Measurements from ENCODE around the gene ATF5. TPM values are rescaled to one million over a fixed set of nuclear protein-coding genes. Genes with fewer than 3 reads are reported as not detected.
"Not testable (repeated sequence)": the region's sequence is repeated elsewhere in the genome, so short reads cannot be mapped to it uniquely, and the experiment has no call there.

Gene ATF5
- total RNA-seq, 1 donor from 2014 or later, result 46.1 TPM

GRCh38 chr19:49921871-49922795 is 6.9 kb upstream of the ATF5 start:
- no peak for DNase-seq (ENCODE audit: low spot score)

- DNase-seq (ENCODE audit: low spot score), result no peak
These were observed 5.7 kb upstream of the ATF5 start for GRCh38 chr19:49923055-49924003.

GRCh38 chr19:49924004-49924880 is 4.8 kb upstream of the ATF5 start:
- DNase-seq (ENCODE audit: low spot score), result no peak

DNA sequence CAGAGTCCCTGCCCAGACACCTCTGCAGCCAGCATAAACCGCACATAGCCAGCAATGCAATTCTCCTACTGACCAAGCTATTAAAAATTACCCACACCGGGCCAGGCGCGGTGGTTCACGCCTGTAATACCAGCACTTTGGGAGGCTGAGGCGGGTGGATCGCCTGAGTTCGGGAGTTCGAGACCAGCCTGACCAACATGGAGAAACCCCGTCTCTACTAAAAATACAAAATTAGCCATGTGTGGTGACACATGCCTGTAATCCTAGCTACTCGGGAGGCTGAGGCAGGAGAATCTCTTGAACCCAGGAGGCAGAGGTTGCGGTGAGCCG is 4.2 kb upstream of the ATF5 start:
- DNase-seq (ENCODE audit: low spot score), result not testable (repeated sequence)

- DNase-seq (ENCODE audit: low spot score), result no peak
These were observed 3.5 kb upstream of the ATF5 start for GRCh38 chr19:49925486-49925885.

DNA sequence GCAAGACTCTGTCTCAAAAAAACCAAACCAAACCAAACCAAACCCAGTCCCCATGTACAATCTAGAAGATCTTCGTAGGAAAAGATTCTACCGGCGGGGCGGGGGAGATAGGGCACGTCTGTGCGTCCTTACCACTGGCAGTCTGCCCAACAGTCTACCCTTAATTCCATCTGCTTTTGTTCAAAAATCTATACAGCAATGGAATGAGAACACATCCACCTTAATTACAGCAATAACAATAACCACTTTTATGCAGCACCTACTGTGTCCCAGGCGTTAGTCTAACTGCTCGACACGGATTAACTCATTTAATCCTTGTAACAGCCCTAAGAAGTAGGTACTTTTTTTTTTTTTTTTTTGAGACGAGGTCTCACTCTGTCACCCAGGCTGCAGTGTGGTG is 2.5 kb upstream of the ATF5 start:
- DNase-seq (ENCODE audit: low spot score), result no peak

GRCh38 chr19:49927526-49928264 is 1.3 kb upstream of the ATF5 start:
- no peak for DNase-seq (ENCODE audit: low spot score)

DNA sequence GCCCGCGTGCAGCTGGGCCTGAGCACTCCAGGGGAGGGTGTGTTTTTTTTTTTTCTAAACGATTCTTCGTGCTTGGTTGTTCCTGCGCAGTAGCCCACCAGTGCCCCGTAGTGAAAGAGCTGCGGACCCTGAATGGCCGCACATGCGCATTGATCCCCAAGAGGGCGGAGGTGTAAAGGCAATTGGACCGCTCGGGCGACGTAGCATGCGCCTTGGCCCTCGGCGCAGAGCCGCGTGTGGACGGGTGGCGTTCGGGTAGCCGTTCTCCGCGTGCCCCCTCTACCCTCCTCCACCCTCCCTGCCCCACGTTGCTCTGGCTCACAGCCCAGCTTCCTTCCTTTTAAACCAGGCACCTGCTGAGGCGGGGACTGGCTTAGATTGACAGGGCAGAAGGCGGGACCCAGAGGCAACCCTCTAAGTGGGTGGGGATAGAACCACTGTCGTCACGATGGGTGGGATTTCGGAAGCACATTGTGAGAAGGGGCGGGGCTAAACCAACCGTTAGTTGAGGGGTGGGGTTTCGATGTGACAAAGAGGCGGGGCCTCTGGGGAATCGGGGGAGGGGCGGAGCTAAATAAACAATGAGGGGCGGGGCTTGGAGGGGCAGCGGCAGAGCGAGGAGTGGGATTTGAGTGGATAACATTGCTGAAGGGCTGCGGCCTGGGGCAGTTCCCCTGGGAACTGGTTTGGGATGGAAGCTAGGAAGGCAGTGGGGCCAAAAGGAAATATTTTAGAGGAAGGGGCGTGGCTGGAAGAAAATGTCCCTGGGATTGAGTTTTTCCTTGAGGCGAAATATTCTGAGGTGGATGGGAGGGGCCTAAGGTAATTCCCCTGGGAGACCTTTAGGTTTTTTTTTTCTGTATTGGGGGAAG is 842 bp downstream of the ATF5 start:
- peak; percentile 93 for DNase-seq (ENCODE audit: low spot score)

DNA sequence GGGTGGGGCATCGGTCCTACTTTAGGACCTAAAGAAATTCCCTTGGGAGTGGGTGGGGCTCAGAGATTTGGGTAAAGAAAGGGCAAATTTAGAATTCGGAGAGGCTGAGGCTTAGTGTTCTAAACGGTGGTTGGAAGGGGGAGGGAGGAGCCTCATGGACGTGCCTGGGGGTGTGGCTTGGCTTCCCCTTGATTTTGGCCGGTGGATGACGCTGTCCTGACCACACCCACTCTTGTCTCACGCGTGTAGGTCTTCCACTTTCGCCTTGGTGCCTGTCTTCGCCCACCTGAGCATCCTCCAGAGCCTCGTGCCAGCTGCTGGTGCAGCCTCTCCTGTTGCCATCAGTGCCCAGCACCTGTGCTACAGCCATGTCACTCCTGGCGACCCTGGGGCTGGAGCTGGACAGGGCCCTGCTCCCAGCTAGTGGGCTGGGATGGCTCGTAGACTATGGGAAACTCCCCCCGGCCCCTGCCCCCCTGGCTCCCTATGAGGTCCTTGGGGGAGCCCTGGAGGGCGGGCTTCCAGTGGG is 1.5 kb downstream of the ATF5 start:
- no peak for DNase-seq (ENCODE audit: low spot score)

GRCh38 chr19:49931293-49932040 is 2.5 kb downstream of the ATF5 start:
- no peak for DNase-seq (ENCODE audit: low spot score)

- DNase-seq (ENCODE audit: low spot score), result no peak
These were observed 3.0 kb downstream of the ATF5 start for GRCh38 chr19:49932041-49932451.

- no peak for DNase-seq (ENCODE audit: low spot score)
These were observed 3.7 kb downstream of the ATF5 start for GRCh38 chr19:49932731-49933131.

- no peak for DNase-seq (ENCODE audit: low spot score)
These were observed 4.6 kb downstream of the ATF5 start for GRCh38 chr19:49933643-49934042.

DNA sequence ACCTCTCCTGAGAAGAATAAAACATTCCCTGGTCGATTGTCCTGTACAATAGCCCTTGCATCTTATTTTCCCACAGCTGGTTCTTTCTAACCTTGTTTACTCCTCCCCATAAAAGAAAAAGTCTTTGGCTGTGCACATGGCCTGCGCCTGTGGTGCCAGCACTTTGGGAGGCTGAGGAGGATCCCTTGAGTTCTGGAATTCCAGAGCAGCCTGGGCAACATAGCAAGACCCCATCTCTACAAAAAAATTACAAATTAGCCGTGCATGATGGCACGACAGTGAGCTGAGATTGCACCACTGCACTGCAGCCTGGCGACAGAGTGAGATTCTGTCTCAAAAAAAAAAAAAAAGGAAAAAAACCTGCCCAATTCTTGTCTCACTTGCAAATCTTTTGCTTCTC is 7.5 kb downstream of the ATF5 start:
- no peak for DNase-seq (ENCODE audit: low spot score)

GRCh38 chr19:49937750-49938381 is 8.9 kb downstream of the ATF5 start:
- peak; percentile 95 for DNase-seq (ENCODE audit: low spot score)

DNA sequence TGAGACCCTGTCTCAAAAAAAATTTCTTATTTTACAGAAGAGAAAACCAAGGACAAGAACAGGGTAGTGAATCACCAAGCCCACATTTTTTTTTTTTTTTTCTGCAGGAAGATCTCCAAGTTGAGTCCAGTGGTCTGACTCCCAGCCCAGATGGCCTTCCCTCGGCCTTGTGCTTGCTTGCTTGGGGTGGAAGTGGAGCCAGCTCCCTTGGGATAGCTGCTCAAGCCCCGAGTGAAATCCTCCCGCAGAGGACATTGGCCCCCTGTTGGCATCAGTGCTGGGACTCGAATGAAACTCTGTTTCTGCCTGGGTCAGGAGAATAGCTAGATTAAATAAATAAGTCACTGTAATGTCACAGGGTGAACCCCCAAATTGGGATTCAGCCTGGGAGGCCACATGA is 9.7 kb downstream of the ATF5 start:
- no peak for DNase-seq (ENCODE audit: low spot score)

DNA sequence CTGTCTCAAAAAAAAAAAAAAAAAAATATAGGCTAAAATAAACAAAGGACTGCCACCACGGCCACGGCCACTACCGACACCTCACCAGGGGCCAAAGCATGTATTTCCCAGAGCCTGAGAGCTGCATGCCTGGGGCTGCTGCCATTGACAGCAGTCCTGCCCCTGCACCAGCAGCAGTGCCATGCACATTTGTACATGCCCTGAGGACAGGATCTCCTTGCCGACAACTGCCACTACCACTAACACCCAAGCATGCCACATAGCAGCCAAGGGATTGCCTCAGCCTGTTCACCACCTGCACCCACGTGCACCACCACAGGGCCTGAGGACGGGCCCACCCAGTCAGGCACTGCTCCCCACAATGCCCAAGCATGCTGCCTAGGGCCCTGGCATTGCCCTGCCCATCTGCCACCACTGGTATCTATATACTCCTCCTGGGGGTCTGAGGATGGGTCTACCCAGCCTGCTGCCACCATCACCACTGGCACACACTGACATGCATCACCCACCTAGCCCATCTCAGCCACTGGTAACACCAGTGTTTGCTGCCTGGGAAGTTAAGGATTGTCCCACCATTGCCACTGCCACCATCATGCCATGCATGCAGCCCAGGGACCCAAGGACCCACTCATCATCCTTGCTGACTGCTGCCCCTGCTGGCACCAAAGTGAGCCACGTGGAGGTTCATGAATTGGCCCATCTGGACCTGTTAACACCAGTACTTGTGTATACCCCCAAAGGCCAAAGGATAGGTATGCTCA is 10.9 kb downstream of the ATF5 start:
- DNase-seq (ENCODE audit: low spot score), result no peak

Data from mesenteric fat pad (tissue), 1 donor.